H1 (cell line): ENCODE data around the gene NADK2. TPM values are rescaled to one million over a fixed set of nuclear protein-coding genes. Genes with fewer than 3 reads are reported as not detected.

Source experiments
- ATF2 ChIP-seq: IDR thresholded peaks from 2 replicates; pipeline ENCODE4 v1.6.1; 2012; ENCODE audit warnings: low read length, inconsistent platforms
- polyA plus RNA-seq, 7 experiments: library from polyadenylated mRNA; depleted of rRNA in 3 of 7; stranded (reverse) in 5 of 7; unstranded in 2 of 7; fragments of >200 nt in 5 of 7; fragments of 200-250 nt in 2 of 7; gene quantifications; 1 replicate in 5 of 7; 2 replicates in 1 of 7; 4 replicates in 1 of 7; pipeline versions ENCODE4 v1.2.1 to v1.2.3, GENCODE V29; 2011 to 2013; ENCODE audit warnings: missing spikeins in 2 of 7, mixed read lengths in 2 of 7
- total RNA-seq: library from RNA; stranded (reverse); fragmentation: NEBNext Ultra II Directional; extraction: Animal tissue kit (Norgen Biotek cat#: 25700); gene quantifications from 2 replicates; pipeline ENCODE4 v1.2.1, GENCODE V29; 2021

The NADK2 gene
- total and polyA plus RNA-seq, 2 of the 8 experiments (the other 6 are each of a cell fraction or from before 2014, with no cell fraction given), result 3.4 to 16.1 TPM

GRCh38 chr5:36272136-36272690 lies 30.5 kb upstream of the NADK2 start (continued):
- no peak for TF ChIP-seq ATF2
- TF ChIP-seq, all 59 proteins: peak for 0
